RWPE2 (cell line): Measurements from ENCODE around the gene OR9Q1.
A peak's percentile ranks its signal among the peaks of the same experiment; 100 is the strongest.

Experiments used
- ATAC-seq: fragments of 200-7000 bp; cut with Tn5 transposase; 3 replicates; pipeline ENCODE4 v1.9.1; 2021; ENCODE audit warnings: low read depth
- DNase-seq: peaks from one replicate; pipeline ENCODE4 v3.0.0-alpha.2; 2020; ENCODE audit warnings: low spot score
- H3K27ac ChIP-seq: fragments of 450-650 bp; 2 replicates; pipeline ENCODE4 v1.5.1; 2017; ENCODE audit warnings: mild to moderate bottlenecking; ENCODE audit not compliant: poor library complexity, severe bottlenecking
- H3K27me3 ChIP-seq: fragments of 250-450 bp; sonication (Bioruptor Pico); 2 replicates; pipeline ENCODE4 v1.5.1; 2021; ENCODE audit warnings: mild to moderate bottlenecking, moderate library complexity; ENCODE audit not compliant: insufficient read depth, poor library complexity, severe bottlenecking
- H3K36me3 ChIP-seq: fragments of 250-450 bp; sonication (Bioruptor Pico); 2 replicates; pipeline ENCODE4 v1.5.1; 2020; ENCODE audit warnings: low read depth, mild to moderate bottlenecking, moderate library complexity
- H3K4me1 ChIP-seq: fragments of 250-450 bp; sonication (Bioruptor Pico); 2 replicates; pipeline ENCODE4 v1.5.1; 2021; ENCODE audit warnings: mild to moderate bottlenecking, moderate library complexity; ENCODE audit not compliant: insufficient read depth, poor library complexity, severe bottlenecking
- H3K4me3 ChIP-seq: fragments of 250-450 bp; sonication (Bioruptor Pico); 2 replicates; pipeline ENCODE4 v1.5.1; 2021; ENCODE audit warnings: mild to moderate bottlenecking, moderate library complexity; ENCODE audit not compliant: severe bottlenecking
- H3K9me3 ChIP-seq: fragments of 250-450 bp; sonication (Bioruptor Pico); 2 replicates; pipeline ENCODE4 v1.5.1; 2021; ENCODE audit warnings: mild to moderate bottlenecking, moderate library complexity; ENCODE audit not compliant: severe bottlenecking
- TF ChIP-seq, protein P1 (sequence below): fragments of 450-650 bp; IDR thresholded peaks from one replicate; pipeline ENCODE4 v1.5.1; 2017; ENCODE audit warnings: mild to moderate bottlenecking, moderate library complexity; ENCODE audit not compliant: poor library complexity, severe bottlenecking

OR9Q1 gene

DNA sequence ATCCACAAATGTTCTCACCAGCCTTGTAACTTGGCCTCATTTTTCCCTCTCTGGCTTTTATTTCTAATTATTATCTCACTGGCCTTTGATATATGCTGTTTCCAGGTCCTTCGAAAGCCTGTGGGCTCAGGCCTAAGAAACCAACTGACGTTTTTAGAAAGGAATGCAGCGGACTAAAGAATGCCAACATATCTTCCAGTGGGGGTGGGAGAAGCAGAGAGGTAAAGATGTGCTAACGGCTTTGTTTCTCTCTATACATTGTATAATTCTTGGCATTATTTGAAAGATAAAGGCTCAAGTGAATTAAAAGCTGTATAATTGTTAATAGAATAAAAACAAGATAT is 35.3 kb downstream of the OR9Q1 start:
- Histone ChIP-seq H3K36me3 (no peaks in the 10 kb centered on the region), H3K27me3 (no peaks in the 10 kb centered on the region), H3K4me3 (no peak overlapping the region), H3K9me3 (no peaks in the 10 kb centered on the region), H3K27ac (peak overlapping the region; percentile 60), H3K4me1 (peaks cover 3% of the 10 kb centered on the region)
- DNase-seq (no peak), ATAC-seq (peak; percentile 70)
- TF ChIP-seq, protein P1, sequence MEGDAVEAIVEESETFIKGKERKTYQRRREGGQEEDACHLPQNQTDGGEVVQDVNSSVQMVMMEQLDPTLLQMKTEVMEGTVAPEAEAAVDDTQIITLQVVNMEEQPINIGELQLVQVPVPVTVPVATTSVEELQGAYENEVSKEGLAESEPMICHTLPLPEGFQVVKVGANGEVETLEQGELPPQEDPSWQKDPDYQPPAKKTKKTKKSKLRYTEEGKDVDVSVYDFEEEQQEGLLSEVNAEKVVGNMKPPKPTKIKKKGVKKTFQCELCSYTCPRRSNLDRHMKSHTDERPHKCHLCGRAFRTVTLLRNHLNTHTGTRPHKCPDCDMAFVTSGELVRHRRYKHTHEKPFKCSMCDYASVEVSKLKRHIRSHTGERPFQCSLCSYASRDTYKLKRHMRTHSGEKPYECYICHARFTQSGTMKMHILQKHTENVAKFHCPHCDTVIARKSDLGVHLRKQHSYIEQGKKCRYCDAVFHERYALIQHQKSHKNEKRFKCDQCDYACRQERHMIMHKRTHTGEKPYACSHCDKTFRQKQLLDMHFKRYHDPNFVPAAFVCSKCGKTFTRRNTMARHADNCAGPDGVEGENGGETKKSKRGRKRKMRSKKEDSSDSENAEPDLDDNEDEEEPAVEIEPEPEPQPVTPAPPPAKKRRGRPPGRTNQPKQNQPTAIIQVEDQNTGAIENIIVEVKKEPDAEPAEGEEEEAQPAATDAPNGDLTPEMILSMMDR: no peak

DNA sequence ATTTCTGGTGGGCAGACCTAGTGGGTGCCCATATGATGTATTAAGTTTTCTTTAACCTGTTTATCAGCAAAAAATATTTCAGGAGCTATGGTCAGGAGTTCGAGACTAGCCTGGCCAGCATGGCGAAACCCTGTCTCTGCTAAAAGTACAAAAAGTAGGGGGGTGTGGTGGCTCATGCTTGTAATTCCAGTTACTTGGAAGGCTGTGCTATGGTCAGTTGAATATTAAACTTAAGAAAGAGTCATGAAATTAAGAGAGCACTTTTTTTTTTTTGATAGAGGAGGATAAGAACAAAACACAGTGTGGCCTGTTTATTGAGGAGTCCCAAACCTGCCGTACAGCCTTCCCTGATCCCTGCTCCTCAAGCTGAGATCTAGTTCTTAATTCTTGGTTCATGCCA is 36.9 kb downstream of the OR9Q1 start:
- Histone ChIP-seq H3K27ac (no peak overlapping the region), H3K27me3 (no peaks in the 10 kb centered on the region), H3K4me1 (peaks cover 3% of the 10 kb centered on the region), H3K9me3 (no peaks in the 10 kb centered on the region), H3K4me3 (no peak overlapping the region), H3K36me3 (no peaks in the 10 kb centered on the region)
- DNase-seq (no peak), ATAC-seq (no peak)
- TF ChIP-seq, protein P1: no peak

DNA sequence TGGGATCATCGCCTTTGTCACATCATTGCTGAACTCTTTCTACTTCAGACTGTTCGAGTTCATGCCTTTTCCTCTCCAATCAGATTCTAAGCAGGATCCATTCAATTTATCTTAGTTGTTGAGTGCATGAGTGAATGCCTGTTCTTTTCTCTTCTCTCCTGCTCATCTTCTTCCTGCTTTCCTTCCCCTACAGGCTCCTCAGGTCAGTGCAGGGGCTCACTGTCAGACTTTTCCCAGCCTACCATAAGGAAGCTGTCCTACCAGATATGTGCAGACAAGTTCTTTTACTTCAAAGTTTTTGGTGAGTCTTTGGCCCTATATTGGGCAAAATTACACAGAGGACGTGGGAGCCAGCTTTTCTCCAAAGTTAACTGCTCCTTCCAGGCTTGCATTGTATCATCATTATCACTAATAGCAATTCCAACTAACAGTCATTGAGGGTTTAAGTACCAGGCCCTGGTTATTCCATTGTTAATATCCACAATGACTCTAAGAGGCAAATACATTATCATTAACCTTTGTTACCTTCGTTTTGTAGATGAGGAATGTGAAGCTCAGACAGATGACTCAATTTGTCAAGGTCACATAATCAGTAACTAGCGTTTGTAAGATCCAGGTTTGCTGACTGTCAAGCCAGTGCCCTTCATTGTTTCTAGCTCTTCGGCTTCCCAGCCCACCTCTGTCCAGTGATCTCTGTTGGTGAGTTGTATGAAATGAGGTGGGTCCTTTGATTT is 37.4 kb downstream of the OR9Q1 start:
- H3K36me3 ChIP-seq: no peaks in the 10 kb centered on the region
- peak overlapping the region; percentile 44 for H3K27ac ChIP-seq
- no peaks in the 10 kb centered on the region for H3K27me3 ChIP-seq
- no peaks in the 10 kb centered on the region for H3K9me3 ChIP-seq
- peaks cover 3% of the 10 kb centered on the region for H3K4me1 ChIP-seq
- H3K4me3 ChIP-seq: no peak overlapping the region
- TF ChIP-seq, protein P1: no peak
- ATAC-seq: no peak
- DNase-seq: no peak

DNA sequence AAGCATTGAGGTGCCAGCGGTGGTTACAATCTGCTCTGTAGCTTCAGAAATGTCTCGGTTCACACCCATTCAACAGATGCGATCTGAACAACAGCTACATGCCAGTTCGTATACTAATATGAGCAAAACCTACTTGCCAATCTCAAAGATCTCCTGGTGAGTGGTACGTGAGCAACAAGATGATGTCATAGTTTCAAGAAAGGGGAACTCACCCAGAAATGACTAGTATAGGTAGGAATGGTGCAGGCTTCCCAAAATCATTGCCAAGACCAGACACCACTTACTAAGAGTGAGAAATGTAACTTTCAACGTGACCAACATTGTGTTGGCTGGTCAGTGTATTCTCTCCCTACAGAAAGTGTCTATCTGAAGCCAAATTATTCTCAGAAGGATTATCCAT is 38.1 kb downstream of the OR9Q1 start:
- Histone ChIP-seq H3K36me3 (no peaks in the 10 kb centered on the region), H3K27ac (peak overlapping the region; percentile 44), H3K4me1 (peaks cover 3% of the 10 kb centered on the region), H3K27me3 (no peaks in the 10 kb centered on the region), H3K4me3 (no peak overlapping the region), H3K9me3 (no peaks in the 10 kb centered on the region)
- TF ChIP-seq, protein P1: no peak
- ATAC-seq: peak; percentile 73
- no peak for DNase-seq

DNA sequence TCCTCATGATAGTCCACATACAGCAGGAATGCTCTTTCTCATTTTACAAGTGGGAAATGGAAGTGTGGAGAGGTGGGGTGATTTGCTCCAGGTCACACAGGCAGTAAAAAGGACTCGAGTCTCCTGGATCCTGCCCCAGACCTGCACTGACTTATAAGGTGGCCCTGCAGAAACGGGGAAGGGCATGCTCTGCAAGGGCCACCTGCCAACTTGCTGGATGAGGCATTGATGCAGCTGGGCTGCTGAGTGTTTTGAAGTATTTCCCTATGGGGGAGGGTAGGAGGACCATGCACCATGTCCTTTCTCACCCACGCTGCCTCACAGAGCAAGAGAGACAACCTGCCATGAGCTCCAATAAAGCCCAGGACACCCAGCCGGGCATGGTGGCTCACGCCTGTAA is 44.0 kb downstream of the OR9Q1 start:
- no peaks in the 10 kb centered on the region for H3K36me3 ChIP-seq
- H3K4me1 ChIP-seq: no peaks in the 10 kb centered on the region
- H3K27ac ChIP-seq: no peak overlapping the region
- DNase-seq (no peak), ATAC-seq (no peak)
- no peaks in the 10 kb centered on the region for H3K9me3 ChIP-seq
- TF ChIP-seq, protein P1: no peak
- no peak overlapping the region for H3K4me3 ChIP-seq
- H3K27me3 ChIP-seq: no peaks in the 10 kb centered on the region
